NCI-H526 treated with DMSO at 0.1 percent for 48 hours (cell line): Measurements from ENCODE around the gene SLC39A11.

Source experiments
- DNase-seq: peaks from one replicate; lab custom pipeline; 2025; lab: John Stamatoyannopoulos, UW

SLC39A11 gene

GRCh38 chr17:72976971-72977770 lies 115.3 kb downstream of the SLC39A11 start:
- no peak for DNase-seq

- DNase-seq = no peak
Observed at GRCh38 chr17:72975509-72975908, 117.0 kb downstream of the SLC39A11 start.

GRCh38 chr17:72974605-72975232 lies 117.8 kb downstream of the SLC39A11 start:
- DNase-seq = no peak

GRCh38 chr17:72972263-72972951 lies 120.1 kb downstream of the SLC39A11 start:
- DNase-seq = peak; percentile 92

- no peak for DNase-seq
Observed at GRCh38 chr17:72971226-72971880, 121.1 kb downstream of the SLC39A11 start.

GRCh38 chr17:72970797-72971196 lies 121.7 kb downstream of the SLC39A11 start:
- no peak for DNase-seq

GRCh38 chr17:72970246-72970645 lies 122.2 kb downstream of the SLC39A11 start:
- DNase-seq = no peak

- no peak for DNase-seq
Observed at GRCh38 chr17:72969293-72969906, 123.1 kb downstream of the SLC39A11 start.

- DNase-seq = no peak
Observed at GRCh38 chr17:72968798-72969197, 123.7 kb downstream of the SLC39A11 start.

- DNase-seq = no peak
Observed at GRCh38 chr17:72967977-72968585, 124.4 kb downstream of the SLC39A11 start.

GRCh38 chr17:72967277-72967970 lies 125.1 kb downstream of the SLC39A11 start:
- DNase-seq = no peak

GRCh38 chr17:72962106-72962505 lies 130.4 kb downstream of the SLC39A11 start:
- no peak for DNase-seq

- no peak for DNase-seq
Observed at GRCh38 chr17:72955391-72956140, 136.9 kb downstream of the SLC39A11 start.

GRCh38 chr17:72954579-72954978 lies 137.9 kb downstream of the SLC39A11 start:
- DNase-seq = no peak

- no peak for DNase-seq
Observed at GRCh38 chr17:72953621-72954020, 138.9 kb downstream of the SLC39A11 start.

GRCh38 chr17:72952641-72953315 lies 139.7 kb downstream of the SLC39A11 start:
- no peak for DNase-seq

- DNase-seq = no peak
Observed at GRCh38 chr17:72952220-72952619, 140.3 kb downstream of the SLC39A11 start.

GRCh38 chr17:72950242-72950931 lies 142.1 kb downstream of the SLC39A11 start:
- no peak for DNase-seq

- no peak for DNase-seq
Observed at GRCh38 chr17:72948115-72948514, 144.4 kb downstream of the SLC39A11 start.
